Brain microvascular endothelial cell (primary cell): ENCODE results near the gene FAM25G.
"Not testable (repeated sequence)": the region's sequence is repeated elsewhere in the genome, so short reads cannot be mapped to it uniquely, and the experiment has no call there.

ENCODE experiments used
- DNase-seq: peaks from one replicate; pipeline ENCODE4 v3.0.0-alpha.2; 2020
- H3K27ac ChIP-seq: fragments of 250-450 bp; sonication (Bioruptor Pico); 2 replicates; pipeline ENCODE4 v1.5.1; 2020; ENCODE audit warnings: mild to moderate bottlenecking, moderate library complexity
- H3K27me3 ChIP-seq: fragments of 250-450 bp; sonication (Bioruptor Pico); replicated peaks from 2 replicates; pipeline ENCODE4 v1.5.1; 2020; ENCODE audit warnings: mild to moderate bottlenecking
- H3K36me3 ChIP-seq: fragments of 250-450 bp; sonication (Bioruptor Pico); replicated peaks from 2 replicates; pipeline ENCODE4 v1.5.1; 2020; ENCODE audit warnings: mild to moderate bottlenecking
- H3K4me3 ChIP-seq: 2 replicates; pipeline ENCODE4 v1.5.1; 2011; ENCODE audit warnings: low read depth, mild to moderate bottlenecking, control low read depth, low read length, moderate library complexity
- in situ Hi-C: cut with HindIII; loops from 2 replicates; pipeline ENCODE4 v1.10.0; 2017; ENCODE audit warnings: low sequenced_read_pairs, low pct_ligation_motif_present
- TF ChIP-seq, protein P1 (sequence below): IDR thresholded peaks from 2 replicates; pipeline ENCODE4 v1.5.1; 2011; ENCODE audit warnings: low read depth, mild to moderate bottlenecking, moderate library complexity, low read length, control low read depth, inconsistent platforms; ENCODE audit errors: missing control alignments

FAM25G gene

DNA sequence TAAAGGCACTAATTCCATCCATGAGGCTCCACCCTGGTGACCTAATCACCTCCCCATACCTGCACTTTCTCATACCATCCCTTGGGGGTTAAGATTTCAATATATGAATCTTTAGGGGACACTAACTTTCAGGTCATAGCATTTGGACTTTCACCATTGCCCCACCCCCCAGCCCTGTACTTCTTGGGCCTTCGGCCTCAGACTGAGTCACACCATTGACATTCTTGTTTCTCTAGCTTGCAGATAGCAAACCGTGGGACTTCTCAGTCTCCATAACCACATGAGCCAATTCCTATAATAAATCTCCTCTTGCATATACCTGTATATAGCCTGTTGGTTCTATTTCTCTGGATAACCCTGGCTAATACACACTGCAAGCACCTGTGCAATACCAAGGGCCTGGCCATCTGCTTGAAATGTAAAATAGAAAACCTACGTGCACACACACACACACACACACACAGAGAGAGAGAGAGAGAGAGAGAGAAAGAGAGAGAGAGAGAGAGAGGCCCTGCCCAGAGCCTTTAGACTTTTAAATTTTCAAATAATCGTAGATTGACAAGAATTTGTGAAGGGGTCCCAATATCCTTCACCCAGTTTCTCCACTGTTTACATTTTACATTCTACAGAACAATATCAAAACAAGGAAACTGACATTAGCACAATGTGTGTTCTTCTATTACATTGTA, 32.9 kb downstream of the FAM25G start:
- Histone ChIP-seq H3K36me3 (no peaks in the 10 kb centered on the region), H3K4me3 (no peak overlapping the region), H3K27ac (peak overlapping the region; percentile 75), H3K27me3 (peaks cover 4% of the 10 kb centered on the region)
- peak; percentile 89 for DNase-seq
- in situ Hi-C loops, result no loop called here
- TF ChIP-seq, protein P1, sequence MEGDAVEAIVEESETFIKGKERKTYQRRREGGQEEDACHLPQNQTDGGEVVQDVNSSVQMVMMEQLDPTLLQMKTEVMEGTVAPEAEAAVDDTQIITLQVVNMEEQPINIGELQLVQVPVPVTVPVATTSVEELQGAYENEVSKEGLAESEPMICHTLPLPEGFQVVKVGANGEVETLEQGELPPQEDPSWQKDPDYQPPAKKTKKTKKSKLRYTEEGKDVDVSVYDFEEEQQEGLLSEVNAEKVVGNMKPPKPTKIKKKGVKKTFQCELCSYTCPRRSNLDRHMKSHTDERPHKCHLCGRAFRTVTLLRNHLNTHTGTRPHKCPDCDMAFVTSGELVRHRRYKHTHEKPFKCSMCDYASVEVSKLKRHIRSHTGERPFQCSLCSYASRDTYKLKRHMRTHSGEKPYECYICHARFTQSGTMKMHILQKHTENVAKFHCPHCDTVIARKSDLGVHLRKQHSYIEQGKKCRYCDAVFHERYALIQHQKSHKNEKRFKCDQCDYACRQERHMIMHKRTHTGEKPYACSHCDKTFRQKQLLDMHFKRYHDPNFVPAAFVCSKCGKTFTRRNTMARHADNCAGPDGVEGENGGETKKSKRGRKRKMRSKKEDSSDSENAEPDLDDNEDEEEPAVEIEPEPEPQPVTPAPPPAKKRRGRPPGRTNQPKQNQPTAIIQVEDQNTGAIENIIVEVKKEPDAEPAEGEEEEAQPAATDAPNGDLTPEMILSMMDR, result no peak

DNA sequence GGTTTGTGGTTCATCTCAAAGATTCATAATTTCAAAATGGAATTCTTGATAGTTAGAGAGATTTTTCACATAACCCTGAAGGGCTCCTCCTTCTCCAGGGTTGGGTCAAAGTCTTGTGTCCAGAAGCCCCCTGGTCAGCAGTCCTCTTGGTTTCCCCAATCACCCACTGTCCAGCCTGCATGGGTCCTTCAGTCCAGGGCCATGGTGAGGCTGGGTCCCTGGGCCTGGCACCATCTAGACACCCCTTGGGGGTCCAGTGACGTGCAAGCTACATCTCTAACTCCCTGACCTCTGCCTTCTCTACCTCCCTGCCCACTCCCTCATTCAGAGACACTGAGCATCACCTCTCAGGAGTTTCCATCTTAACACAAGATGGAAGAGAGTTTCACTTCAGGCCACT, 33.7 kb downstream of the FAM25G start:
- H3K4me3 ChIP-seq, result no peak overlapping the region
- TF ChIP-seq, protein P1, result no peak
- no peaks in the 10 kb centered on the region for H3K36me3 ChIP-seq
- H3K27ac ChIP-seq, result no peak overlapping the region
- H3K27me3 ChIP-seq, result peaks cover 4% of the 10 kb centered on the region
- in situ Hi-C loops, result no loop called here
- DNase-seq, result no peak

DNA sequence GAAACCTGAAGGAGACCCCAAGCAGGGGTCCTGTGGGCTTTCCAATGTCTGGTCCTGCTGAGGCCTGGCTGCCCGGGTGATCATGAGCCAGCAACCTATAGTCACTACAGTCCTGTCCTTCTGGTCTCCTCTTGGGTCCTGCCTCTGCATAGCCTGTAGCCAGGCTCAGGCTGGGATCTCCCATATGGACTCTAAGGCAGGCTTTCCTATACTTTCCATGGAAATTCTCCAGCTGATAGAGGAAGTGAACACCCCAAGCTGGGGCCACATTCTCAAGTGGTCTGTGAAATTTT, 34.0 kb downstream of the FAM25G start:
- TF ChIP-seq, protein P1, result no peak
- in situ Hi-C loops, result no loop called here
- no peak for DNase-seq

DNA sequence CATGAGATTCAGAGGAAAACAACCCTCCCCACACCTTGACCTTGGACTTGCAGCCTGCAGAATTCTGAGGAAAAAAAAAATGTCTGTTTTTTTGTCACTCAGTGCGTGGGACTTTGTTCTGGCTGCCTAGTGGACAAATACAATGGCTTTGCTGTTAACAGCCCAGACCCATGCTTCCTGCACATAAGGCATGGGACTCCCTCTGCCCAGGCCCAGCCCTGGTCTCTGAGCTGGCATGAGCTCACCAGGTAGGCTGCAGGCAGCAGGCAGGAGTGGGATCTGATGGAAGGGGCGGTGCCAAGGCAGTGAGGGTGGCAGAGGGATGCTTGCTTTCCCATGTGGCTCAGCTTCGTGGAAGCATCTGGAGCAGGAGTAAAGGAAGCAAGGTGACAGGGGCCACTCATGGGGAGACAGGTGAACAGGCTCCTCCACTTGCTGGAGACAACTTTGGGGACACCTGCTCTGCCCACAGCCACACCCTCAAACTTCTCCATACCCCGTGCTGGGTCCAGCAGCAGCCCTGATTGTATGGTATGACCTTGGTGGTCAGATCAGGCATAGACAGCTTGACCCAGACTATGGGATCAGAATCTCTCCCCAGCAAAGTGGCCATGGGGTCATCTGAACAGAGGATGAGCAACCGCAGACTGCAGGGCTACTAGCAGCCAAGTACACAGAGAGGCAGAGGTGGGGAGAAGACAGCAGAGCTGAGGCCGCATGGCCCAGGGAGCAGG, 34.5 kb downstream of the FAM25G start:
- in situ Hi-C loops, result no loop called here
- TF ChIP-seq, protein P1, result no peak
- no peak for DNase-seq

More for the DNA sequence above, 34.0 kb downstream of the FAM25G start:
- Histone ChIP-seq H3K36me3 (no peaks in the 10 kb centered on the region), H3K27me3 (peaks cover 4% of the 10 kb centered on the region), H3K27ac (no peak overlapping the region), H3K4me3 (no peak overlapping the region)

DNA sequence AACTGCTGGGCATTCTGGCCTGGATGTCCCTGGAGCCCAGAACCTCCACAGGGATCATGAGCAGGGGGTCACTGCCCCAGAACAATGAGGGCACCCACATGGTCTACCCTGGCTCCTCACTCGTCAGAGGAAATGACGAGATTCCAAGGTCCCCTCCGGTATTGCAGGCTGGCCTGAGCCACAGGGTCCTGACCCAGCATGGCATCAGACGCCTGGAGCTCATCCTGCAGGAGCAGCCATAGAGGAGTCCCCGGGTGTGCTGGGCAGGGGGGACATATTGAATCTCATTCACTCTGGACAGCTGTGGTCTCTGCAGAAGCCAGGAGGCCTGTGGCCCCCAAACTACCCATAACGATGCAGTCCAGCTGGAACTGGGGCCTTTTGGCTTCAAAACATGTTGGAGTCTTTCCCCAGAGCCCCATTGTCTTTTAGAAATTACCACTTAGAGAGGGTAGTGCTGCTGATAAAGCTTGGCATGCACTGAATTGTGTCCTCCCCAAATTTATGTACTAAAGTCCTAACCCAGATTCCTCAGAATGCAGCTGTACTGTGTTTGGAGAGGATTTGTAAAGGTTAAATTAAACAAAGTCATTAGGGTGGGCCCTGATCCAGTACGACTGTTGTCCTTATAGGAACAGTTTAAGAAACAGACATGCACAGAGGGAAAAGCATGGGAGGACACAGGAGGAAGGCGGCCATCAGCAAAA, 35.3 kb downstream of the FAM25G start:
- H3K4me3 ChIP-seq, result no peak overlapping the region
- no peak for DNase-seq
- no peak overlapping the region for H3K27ac ChIP-seq
- no peaks in the 10 kb centered on the region for H3K36me3 ChIP-seq
- in situ Hi-C loops, result no loop called here
- H3K27me3 ChIP-seq, result peaks cover 4% of the 10 kb centered on the region
- TF ChIP-seq, protein P1, result no peak

More for the DNA sequence above, 34.5 kb downstream of the FAM25G start:
- H3K36me3 ChIP-seq, result no peaks in the 10 kb centered on the region
- no peak overlapping the region for H3K27ac ChIP-seq
- H3K4me3 ChIP-seq, result no peak overlapping the region
- peaks cover 4% of the 10 kb centered on the region for H3K27me3 ChIP-seq

DNA sequence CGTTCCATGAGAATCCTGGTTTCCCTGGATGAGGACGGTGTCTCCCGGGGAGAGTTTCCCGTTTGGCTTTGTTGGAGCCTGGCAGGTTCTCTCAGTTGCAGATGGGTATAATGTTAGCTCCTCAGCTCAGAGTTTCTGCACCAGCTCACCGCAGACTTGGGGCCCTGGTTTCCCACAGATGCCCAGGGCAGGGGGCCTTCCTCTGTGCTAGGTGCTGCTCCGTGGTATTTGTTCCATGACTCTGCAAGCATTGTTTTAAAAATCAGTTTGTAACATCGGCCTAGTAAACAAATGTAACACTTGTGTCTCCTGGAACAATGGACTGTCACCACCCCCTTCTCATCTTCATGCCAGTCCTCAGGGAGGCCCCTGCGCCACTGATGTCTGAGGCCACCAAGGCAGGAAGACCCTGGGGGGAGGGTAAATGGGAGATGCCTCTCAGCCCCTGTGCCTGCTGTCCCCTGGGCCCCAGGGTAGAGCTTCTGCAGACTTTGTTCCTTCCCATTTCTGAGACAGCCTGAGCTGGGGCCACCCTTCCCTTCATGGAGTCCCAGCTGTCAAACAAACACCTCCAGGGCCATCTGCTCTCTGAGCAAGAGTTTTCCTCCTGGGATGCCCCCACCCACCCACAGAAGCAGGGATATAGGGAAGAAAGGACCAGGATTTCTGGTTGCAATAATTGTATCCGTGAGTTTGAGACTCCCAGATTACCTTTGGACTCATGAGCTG, 36.0 kb downstream of the FAM25G start:
- H3K27me3 ChIP-seq, DNase-seq, in situ Hi-C loops, H3K36me3 ChIP-seq, H3K4me3 ChIP-seq, H3K27ac ChIP-seq: not testable (repeated sequence)
